ENCODE results near the gene ANKRD34C. TPM values are rescaled to one million over a fixed set of nuclear protein-coding genes. Genes with fewer than 3 reads are reported as not detected.
A peak's percentile ranks its signal among the peaks of the same experiment; 100 is the strongest.

The ANKRD34C gene
- total and polyA plus RNA-seq, 12 donors: 0.01 to 2.8 (median 0.39) TPM; not detected in 1

DNA sequence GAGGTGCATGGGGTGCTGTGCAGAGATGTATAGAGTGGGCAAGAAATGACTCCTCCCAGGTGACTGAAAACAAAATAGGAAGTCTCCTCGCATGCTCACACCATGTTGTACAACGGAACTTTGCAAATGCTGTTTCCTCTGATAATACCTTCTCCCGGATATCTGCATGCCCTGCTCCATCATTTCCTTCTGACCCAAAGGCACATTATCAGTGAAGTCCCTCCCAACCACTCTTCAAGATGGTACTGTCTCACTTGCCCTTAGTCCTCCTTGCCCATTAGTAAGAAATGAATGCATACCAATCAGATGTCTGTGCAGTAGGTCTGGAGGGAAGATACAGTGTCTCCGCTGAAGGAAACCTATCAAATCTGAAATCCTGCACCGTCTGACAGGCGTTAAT is 40.4 kb downstream of the ANKRD34C start:
- Histone ChIP-seq H3K4me3 (no peak overlapping the region), H3K36me3 (peaks cover 0 to 75% (median 11%) of the 10 kb centered on the region in 9 donors), H3K9me3 (no peaks in the 10 kb centered on the region), H3K4me1 (no peaks in the 10 kb centered on the region), H3K27me3 (no peaks in the 10 kb centered on the region), H3K27ac (no peak overlapping the region)
- 64 to 66% methylated on average over 6 of the region's 6 CpGs for WGBS, 2 donors
- DNase-seq: no peak
- no peak for ATAC-seq
- TF ChIP-seq, protein P1, sequence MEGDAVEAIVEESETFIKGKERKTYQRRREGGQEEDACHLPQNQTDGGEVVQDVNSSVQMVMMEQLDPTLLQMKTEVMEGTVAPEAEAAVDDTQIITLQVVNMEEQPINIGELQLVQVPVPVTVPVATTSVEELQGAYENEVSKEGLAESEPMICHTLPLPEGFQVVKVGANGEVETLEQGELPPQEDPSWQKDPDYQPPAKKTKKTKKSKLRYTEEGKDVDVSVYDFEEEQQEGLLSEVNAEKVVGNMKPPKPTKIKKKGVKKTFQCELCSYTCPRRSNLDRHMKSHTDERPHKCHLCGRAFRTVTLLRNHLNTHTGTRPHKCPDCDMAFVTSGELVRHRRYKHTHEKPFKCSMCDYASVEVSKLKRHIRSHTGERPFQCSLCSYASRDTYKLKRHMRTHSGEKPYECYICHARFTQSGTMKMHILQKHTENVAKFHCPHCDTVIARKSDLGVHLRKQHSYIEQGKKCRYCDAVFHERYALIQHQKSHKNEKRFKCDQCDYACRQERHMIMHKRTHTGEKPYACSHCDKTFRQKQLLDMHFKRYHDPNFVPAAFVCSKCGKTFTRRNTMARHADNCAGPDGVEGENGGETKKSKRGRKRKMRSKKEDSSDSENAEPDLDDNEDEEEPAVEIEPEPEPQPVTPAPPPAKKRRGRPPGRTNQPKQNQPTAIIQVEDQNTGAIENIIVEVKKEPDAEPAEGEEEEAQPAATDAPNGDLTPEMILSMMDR (IDR thresholded peaks at IDR 0.05): no peak
- intact Hi-C loops (cut with DNase I): no loop called here

DNA sequence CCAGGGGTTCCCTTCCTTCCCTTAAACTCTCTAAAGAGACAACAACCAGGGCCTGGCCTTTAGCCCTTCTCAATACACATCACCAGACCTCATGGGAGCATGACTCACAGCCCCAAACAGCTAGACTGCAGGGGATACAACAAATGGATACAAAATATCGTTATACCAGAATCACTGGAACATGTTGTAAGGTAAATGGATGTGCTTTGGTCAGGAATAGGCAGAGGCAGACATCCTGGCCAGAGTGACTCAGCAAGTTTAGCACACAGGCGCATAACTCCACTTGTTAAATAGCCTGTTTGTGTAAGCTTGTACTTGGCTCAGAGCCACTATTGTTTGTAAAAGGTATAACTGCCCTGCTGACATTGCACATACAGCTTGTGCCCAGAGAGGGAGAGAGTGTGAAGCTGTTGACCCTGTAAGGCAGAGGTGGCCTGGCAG is 46.7 kb downstream of the ANKRD34C start:
- Histone ChIP-seq H3K4me3 (no peak overlapping the region), H3K36me3 (peaks cover 0 to 17% (median 0%) of the 10 kb centered on the region in 9 donors), H3K9me3 (peaks cover 0 to 12% (median 0%) of the 10 kb centered on the region in 11 donors), H3K4me1 (peaks cover 0 to 4% (median 0%) of the 10 kb centered on the region in 9 donors), H3K27me3 (no peaks in the 10 kb centered on the region), H3K27ac (no peak overlapping the region)
- 63 to 73% methylated on average over 2 of the region's 2 CpGs for WGBS, 2 donors
- intact Hi-C loops (cut with DNase I): no loop called here
- ATAC-seq (peak in 1 of 8 donors; percentile 56), DNase-seq (no peak)
- TF ChIP-seq, protein P1 (IDR thresholded peaks at IDR 0.05): no peak

Other genes with a start within 250 kb of the ANKRD34C start
- under 1 TPM in 2 of 10 donors, not detected in 8; 0.37 to 0.86 TPM for gene RASGRF1, start 191.9 kb upstream of the ANKRD34C start, total RNA-seq
- under 1 TPM in 1 of 2 donors, not detected in 1; under 0.01 TPM for gene RASGRF1, start 191.9 kb upstream of the ANKRD34C start, polyA plus RNA-seq
- gene TMED3, start 28.4 kb downstream of the ANKRD34C start, total RNA-seq: 10 to 100 TPM; 13.0 to 38.5 (median 17.4) TPM
- gene TMED3, start 28.4 kb downstream of the ANKRD34C start, polyA plus RNA-seq: 10 to 100 TPM; 13.5 to 35.9 TPM
- under 1 TPM; 0.04 to 0.28 (median 0.07) TPM for gene MINAR1, start 149.6 kb downstream of the ANKRD34C start, total RNA-seq
- gene MINAR1, start 149.6 kb downstream of the ANKRD34C start, polyA plus RNA-seq: under 1 TPM; under 0.01 to 0.03 TPM